DMS53 (cell line): ENCODE measurements around the gene STXBP2.
A peak's percentile ranks its signal among the peaks of the same experiment; 100 is the strongest.

Source experiments
- DNase-seq: peaks from one replicate; lab custom pipeline; 2025; lab: John Stamatoyannopoulos, UW

Gene STXBP2

GRCh38 chr19:7612282-7613274 lies 24.3 kb upstream of the STXBP2 start:
- no peak for DNase-seq

- DNase-seq, result no peak
Measured at GRCh38 chr19:7614859-7615741, 21.8 kb upstream of the STXBP2 start.

- DNase-seq, result no peak
Measured at GRCh38 chr19:7617172-7617571, 19.7 kb upstream of the STXBP2 start.

- DNase-seq, result no peak
Measured at GRCh38 chr19:7617735-7618134, 19.2 kb upstream of the STXBP2 start.

GRCh38 chr19:7618348-7618747 lies 18.6 kb upstream of the STXBP2 start:
- peak; percentile 55 for DNase-seq

- DNase-seq, result peak; percentile 78
Measured at GRCh38 chr19:7618771-7619510, 18.0 kb upstream of the STXBP2 start.

- DNase-seq, result peak; percentile 75
Measured at GRCh38 chr19:7619671-7620441, 17.1 kb upstream of the STXBP2 start.

GRCh38 chr19:7620442-7621412 lies 16.2 kb upstream of the STXBP2 start:
- DNase-seq, result no peak

- peak; percentile 32 for DNase-seq
Measured at GRCh38 chr19:7622933-7623685, 13.8 kb upstream of the STXBP2 start.

- no peak for DNase-seq
Measured at GRCh38 chr19:7623725-7624603, 12.9 kb upstream of the STXBP2 start.

- DNase-seq, result no peak
Measured at GRCh38 chr19:7624810-7625209, 12.1 kb upstream of the STXBP2 start.

GRCh38 chr19:7625763-7626372 lies 11.0 kb upstream of the STXBP2 start:
- DNase-seq, result no peak

GRCh38 chr19:7627166-7627565 lies 9.7 kb upstream of the STXBP2 start:
- no peak for DNase-seq

- DNase-seq, result no peak
Measured at GRCh38 chr19:7628589-7629311, 8.2 kb upstream of the STXBP2 start.

- peak; percentile 97 for DNase-seq
Measured at GRCh38 chr19:7629347-7630054, 7.4 kb upstream of the STXBP2 start, which contains the start of the genes PET100 and XAB2. Gene PET100, plus strand, starts transcription at chr19:7629793. Its CDS starts 41 bp downstream, at chr19:7629834. Gene XAB2, minus strand, starts transcription at chr19:7629545. Its CDS starts 18 bp downstream, at chr19:7629527.

GRCh38 chr19:7631577-7631976 lies 5.3 kb upstream of the STXBP2 start:
- no peak for DNase-seq
